HG03460 (cell line): Measurements from ENCODE around the gene SYNE1.
A peak's percentile ranks its signal among the peaks of the same experiment; 100 is the strongest.

ENCODE experiments used
- ATAC-seq: cut with Tn5 transposase; IDR thresholded peaks from one replicate; pipeline ENCODE4 v1.9.1; 2021; ENCODE audit not compliant: unreplicated experiment

The SYNE1 gene

DNA sequence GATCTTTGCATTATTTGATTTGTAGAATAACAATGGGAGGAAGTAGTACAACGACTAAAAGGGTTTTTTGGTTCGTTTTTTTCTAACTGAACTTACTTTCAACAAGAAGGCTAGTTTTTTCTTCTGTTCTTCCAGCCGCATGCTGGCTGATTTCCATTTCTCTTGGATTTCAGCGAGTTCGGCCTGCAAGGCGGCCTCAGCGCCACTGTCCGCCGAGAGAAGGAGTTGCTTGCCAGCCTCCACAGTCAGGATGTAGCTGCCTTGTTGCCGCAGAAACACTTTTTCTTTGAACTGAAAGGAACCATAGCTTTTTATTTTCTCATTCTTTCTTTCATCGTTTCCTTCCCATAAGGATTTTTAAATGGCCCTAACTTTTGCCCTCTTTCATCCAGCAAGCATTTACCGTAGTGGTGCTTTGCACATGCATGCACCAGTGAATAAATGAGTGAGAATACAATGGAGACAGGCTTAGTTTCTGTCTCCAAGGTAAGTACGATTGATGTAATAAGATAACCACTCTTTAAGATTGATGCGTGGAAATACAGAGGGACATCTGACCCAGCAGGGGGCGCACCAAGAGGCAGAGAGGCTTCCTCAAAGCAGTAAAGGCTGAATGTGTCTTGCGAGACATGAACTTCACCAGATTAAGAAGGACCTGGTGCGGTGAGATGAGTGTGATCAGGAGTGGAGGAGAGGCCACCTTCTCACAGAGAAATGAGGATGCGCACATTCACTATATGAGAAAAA, 430.9 kb downstream of the SYNE1 start:
- no peak for ATAC-seq

DNA sequence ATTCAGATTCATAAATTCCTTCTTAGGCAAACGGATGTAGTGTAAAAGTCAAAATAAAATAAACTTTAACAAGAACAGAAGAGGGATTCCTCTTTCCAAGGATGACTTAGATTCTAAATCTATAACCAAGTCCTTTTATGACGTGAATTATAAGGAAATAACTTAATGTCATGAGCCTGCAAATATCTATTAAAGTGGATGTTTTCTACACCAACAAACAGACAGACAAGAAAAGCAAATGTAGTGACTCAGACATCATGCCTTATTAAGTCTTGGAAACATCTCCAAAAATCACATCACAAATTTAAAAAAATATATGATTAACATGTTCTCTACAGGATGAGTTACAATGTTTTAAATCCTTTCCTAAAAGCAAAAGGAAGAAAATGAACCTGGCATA, 432.6 kb downstream of the SYNE1 start:
- no peak for ATAC-seq

DNA sequence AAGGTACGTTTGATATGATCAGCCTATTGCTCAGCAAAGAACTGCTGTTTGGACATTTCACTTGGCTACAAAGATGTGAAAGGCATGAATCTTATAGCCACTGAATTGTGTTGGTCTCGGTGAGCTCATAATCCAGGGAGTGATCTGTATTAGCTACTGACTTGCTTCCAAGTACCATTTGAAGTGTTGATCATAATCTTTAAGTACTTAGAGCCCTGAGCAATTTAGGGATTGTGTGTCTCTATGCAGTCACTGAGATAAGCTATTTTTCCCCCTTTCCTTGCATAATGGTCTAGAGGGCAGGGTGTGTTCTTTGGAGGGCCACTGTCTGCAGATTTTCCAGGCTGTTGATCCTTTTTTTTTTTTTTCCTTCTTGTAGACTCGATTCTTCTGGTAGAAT, 436.0 kb downstream of the SYNE1 start:
- ATAC-seq: no peak

DNA sequence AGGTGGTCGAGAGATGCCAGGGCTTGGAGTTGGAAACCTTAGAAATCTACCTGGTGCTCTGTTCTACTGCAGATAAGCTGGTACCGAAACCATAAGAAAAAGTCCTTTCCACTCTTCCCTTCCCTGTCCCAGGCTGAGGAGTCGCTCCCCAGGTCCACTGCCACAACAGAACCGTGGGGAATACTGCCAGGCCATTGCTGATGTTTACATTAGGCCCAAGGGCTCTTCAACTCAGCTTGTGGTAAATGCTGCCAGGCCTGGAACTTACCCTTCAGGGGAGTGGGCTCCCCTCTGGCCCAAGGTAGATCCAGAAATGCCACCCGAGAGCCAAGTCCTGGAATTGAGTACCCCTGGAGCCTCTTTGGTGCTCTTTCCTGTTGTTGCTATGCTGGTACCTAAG, 441.3 kb downstream of the SYNE1 start:
- no peak for ATAC-seq

DNA sequence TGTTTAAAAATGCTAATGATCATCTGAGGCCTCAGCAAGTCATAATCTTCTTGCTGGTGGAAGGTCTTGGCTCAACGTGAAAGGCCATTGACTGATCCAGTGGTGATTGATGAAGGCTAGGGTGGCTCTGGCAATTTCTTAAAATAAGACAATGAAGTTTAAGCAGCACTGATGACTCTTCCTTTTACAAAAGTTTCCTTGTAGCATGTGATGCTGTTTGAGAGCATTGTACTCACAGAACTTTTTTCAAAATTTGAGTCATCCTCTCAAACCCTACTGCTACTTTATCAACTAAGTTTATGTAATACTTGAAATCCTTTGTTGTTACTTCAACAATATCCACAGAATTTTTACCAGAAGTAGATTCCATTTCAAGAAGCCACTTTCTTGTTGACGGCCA, 447.4 kb downstream of the SYNE1 start:
- ATAC-seq: no peak

DNA sequence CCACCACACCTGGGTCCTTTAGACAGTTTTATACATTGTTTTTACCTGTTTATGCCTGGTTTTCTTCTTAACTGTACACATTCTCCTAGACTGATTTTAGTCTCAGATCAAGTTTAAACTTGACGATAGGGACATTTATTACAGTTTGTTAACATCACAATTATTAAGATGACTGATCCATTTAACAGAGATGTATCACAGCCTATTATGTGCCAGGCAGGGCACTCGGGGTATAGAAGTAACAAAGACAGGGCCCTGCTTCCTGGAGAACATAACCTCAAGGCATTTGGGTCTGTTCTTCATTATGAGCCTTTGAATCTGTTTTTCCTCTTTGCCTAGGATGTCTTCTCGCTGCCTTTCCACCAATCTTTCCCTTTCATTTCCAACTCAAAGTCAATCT, 449.2 kb downstream of the SYNE1 start:
- ATAC-seq: no peak

DNA sequence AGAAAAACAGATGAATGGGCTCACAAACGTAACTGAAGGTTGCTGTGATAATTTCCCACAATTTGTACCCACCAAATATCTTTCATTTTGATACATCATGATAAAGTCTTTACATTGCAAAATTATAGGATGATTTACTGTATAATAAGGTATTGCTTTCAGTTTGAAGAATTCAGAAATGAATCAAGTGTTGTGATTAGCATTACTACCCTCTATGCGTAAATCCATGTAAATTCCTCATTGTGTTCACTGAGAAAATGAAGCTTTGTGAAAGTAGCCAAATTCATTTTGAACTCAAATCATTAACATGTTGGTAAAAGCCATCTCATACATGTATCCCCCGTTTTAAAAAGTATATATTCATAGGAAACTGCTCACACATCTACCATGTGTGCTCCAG, 450.3 kb downstream of the SYNE1 start:
- no peak for ATAC-seq

DNA sequence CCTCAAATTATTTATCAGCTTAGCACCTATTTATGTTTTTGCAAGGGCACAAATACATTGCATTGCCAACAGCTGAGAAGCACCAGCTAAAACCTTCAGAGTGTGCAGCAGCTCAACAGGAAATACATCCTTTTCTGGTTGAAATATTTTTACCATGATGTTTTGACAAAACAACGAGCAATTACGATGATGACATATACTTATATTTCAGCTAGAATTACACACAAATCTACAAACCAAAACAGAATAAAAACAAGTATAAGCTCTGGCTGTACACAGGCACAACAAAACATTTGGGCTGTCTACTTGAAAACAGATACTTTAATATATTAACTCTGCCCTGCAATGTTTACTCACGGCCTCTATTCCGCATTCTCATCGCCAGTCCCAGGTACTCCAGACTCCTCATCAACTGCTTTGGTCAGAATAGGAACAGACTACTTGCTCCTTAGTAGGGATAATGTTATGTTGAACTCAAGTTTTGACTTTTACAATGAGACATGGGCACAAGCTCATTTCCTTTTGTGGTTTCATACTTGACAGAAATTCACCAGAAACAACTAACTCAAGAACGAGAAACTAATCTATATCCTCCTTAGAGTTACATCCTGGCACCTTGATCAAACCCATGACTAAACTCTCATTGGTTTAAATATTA, 452.1 kb downstream of the SYNE1 start:
- ATAC-seq: peak; percentile 73

DNA sequence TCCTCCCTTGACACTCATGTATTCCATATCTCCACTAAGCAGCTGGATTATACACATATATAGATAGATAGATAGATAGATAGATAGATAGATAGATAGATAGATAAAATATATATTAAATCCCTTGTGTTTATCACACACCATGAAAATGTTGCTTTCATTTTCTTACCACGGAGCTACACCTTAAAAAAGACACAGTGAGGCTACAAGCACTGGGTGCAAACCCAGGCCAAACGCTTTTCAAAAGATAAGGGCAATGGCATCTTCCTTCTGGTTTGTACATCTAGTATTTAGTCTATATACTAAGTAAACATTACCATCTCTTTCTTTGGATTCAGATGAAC, 452.6 kb downstream of the SYNE1 start:
- peak; percentile 34 for ATAC-seq

DNA sequence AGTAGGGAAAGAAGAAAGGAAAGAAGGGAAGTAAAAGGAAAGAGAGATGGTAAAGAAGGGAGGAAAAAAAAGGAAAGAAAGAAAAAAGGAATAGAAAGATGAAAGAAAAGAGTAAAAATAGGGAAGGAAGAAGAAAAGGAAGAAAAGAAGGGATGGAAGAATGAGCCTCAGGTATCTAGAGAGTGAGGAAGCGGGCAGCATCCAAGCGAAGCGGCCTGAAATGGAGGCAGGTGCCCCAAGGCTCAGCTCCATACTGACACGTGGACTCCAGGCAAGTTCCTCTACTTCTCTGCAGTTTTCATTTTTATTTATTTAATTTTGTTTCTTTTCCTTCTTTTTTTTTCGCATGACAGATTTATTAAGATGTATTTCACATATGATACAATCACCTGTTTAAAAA, 456.6 kb downstream of the SYNE1 start:
- no peak for ATAC-seq

DNA sequence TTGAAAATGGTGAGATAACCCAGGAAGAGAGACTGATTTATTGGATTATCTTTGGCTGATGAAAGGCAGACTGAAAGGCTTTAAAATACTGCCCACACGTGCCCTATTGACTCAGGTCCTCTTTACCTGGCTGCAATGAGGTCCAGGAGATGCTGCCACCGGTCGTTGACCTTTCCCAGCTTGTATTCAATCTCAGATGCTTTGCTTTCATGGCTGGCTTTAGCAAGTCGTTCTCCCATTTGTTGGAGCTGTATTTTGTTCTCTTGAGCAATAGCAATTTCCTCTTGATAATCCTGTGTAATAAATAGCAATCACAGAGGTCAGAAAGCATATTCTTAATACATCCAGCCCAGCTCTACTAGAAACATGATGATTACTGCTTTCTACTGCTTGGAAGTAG, 460.9 kb downstream of the SYNE1 start:
- ATAC-seq: no peak

DNA sequence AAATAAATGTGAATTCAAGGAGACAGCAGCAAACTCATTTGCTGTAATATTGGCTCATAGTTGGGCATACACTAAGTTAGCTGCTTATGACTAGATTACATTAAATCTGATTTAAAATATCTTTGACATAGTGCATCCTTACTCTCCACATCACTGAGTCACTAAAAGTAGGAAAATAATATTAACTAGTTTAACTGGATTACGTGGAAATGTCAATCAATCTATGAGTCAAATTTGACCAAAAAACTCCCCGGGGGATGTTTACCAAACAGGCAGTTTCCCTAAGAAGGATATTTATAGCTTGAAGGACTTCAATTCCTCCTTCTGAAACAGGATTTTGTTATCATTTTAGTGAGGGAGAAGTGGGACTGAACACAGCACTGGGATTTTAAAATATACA, 463.2 kb downstream of the SYNE1 start:
- no peak for ATAC-seq

DNA sequence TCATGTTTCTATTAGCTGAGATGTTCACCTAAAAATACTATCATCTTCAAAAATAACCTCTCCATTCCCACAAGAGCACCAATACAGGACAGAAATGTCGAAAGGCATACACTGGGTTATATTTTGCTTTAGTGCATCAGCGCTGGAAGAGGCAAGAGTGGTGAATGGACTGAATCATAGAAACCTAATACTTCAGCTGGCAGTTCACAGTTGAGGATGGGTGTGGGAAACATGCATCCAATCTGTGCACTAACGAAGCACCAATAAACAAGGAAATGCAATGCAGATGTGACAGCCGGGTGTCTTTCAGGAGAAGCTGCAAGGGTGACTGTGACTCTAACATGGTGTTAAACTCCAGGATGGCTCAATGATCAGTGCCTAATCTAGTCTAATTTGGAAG, 463.8 kb downstream of the SYNE1 start:
- no peak for ATAC-seq

DNA sequence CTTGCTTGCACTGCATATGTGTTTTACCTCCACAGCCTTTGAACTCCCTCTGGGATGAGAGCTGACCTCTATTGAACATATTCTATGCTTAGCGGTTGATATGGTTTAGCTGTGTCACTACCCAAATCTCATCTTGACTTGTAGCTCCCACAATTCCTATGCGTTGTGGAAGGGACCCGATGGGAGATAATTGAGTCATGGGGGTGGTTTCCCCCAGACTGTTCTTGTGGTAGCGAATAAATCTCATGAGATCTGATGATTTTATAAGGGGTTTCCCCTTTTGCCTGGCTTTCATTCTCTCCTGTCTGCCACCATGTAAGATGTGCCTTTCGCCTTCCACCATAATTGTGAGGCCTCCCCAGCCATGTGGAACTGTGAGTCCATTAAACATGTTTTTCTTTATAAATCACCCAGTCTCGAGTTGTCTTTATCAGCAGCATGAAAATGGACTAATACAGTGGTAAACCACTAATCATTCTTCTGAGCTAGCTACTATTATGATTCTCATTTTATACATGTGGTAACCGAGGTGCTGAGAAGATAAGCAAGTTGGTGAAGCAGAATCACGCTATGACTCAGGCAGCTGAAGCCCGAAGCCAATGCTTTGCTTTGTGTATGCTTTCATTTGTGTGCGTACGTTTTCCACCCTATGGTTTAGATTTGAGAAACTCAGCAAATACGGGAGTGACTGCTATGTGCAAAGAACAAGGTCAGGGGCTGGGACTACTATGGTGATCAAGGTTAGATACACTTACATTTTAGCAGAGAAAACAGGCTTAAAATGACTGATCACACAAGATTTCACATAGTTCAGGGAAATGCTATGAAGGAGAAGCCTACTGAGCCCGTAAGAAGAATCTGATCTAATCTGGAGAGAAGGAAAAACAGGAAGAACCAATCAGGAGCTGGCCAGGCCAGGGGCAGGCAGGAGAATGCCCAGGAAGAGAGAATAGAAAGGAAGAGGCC, 466.2 kb downstream of the SYNE1 start:
- peak; percentile 89 for ATAC-seq

DNA sequence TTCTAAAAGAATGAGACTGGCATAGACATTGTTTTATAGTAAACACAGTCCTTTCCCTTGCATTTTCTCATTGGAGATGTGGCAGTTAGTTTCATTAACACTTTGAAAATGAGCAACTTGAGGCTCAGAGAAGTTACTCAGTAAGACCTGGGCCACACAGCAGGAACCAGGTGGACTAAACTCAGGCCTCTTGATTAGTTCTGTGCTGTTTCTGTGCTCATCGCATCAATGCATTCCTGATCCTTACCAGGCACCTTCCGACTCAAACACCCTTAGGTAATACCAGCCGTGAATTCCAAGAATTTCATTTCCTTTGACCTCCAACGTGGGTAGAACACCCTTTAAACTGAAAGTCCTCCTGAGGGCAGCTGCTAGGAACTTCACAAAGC, 466.9 kb downstream of the SYNE1 start:
- ATAC-seq: no peak

DNA sequence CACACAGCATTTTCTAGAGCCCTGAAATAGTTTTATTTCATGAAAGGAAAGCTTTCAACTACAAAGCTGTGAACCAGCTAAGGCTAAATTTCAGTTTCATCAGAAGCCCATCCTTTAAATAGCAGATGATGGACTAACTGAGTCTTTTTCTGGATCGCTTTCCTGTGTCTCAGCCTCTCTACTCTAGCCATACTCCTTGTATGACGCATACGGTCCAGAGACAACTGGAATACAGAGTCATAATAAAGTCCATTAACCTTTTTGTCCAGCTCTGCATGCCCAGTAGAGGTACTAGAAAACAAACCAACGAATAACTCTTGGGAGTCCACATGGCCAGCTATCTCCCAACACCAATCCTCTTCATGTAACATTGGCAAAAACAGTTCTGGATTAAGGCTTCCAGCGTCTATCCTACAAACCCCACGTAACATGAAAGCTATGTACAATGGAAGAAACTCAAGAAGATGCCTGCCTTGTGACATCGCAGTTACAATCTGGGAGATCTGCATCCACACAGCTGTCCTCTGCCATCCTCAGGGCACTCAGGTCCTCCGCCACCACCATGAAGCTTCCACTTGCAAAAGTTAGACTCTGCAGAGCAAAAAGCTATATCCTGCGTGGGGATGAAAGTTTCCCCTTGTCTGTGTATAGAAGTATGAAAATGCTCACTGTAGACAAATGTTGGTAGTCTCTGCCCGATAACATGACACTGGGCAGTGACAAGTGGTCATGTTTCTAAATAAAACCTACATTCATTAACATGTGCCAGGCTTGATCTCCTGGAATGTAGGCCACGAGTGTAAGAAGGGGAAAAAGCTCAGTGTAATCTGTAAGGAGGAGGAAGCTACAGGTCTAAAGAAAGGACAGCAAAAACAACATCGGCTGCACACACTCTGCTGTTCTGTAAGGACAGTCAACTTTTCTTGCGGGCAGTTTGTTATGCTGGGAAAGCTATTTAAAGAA, 469.2 kb downstream of the SYNE1 start:
- no peak for ATAC-seq

DNA sequence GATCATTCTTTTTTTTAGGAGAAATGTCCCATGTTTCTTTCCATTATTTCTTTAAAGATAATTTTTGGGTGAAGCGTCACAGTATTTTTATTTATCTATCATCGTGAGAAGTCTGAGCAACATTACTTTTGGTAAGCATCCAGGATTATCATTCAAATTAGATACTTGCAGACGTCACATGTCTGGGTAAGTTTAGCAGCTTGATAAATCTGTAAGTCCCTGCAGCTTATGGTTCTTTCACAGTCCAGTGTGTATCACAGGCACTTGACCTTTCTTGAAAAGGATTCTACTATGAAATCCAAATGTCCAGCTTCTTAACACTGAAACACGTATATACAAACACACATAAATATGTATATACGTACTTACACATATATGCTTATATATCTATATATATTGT, 470.3 kb downstream of the SYNE1 start:
- ATAC-seq: no peak

DNA sequence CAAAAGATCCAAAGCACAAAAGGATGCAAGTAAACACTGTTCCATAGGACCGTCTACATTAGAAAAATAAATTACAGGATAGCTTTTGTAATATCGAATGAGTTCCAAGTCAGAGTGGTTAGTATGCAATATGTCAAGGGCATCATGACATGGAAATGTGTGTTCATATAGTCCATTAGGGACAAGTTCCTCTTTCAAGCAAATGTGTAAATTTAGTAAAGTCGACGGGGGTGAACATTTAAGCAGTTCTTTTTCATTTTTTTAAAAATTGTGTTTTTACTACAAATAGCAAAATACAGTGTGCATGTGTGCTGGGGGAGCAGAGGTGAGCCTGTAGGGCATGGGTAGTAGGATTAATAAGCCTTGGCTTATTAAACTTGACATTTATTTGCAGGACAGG, 470.7 kb downstream of the SYNE1 start:
- no peak for ATAC-seq

DNA sequence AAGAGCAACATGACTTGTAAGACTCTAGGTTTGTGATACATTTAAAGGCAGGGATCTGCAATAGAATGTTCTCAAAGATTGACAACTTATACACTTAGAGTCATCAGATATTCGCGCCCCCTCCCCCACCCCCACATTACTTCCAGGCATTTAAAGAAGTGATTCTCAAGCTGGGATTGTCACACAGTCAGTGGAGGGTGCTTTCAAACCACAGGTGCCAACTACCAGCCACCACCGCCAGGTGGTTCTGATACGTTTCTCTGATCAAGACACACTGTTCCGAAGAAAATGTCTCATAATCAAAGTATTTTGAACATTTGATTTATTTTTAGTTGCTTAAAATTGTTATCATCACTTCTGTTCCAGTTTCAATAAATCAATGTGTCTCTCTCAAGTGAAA, 472.2 kb downstream of the SYNE1 start:
- ATAC-seq: no peak

DNA sequence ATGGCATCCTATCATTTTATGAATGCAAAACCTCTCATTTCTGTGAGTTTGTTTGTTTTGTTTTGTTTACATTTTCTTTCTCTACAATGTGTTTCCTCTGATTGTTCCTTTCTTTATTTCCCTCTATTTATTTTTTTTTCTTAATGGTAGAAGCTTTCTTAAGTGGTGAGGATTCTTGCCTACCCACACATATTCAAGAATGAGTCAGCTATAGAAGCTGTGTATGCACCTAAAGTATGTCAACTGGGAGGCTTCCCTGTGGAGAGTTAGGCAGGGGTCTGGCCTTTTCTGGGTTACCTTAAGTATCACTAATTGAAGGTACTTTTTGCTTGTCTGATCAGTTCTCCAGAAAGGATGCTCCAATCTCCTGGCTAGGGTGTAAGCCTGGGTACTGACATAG, 475.7 kb downstream of the SYNE1 start:
- ATAC-seq: peak; percentile 45

DNA sequence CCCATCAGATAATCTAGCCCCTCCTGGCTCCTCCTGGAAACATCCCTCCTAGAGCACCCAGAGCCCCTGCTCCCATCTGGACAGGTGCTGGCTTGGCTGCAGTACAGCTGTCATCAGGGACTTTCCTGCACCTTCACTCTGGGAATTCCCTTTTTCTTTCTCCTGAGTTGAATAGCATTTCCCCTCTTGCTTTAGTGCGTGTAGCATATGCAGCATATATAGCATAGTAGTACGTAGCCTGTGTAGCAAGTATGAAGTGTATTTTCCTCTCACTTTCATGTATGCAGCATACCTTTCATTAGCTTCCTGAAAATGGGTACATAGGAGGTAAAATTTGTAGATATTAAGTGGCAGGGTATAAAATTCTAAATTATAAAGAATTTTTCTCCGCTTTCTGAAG, 476.8 kb downstream of the SYNE1 start:
- ATAC-seq: peak; percentile 97
